Measurements from ENCODE around the gene DPM1.

The DPM1 gene

DNA sequence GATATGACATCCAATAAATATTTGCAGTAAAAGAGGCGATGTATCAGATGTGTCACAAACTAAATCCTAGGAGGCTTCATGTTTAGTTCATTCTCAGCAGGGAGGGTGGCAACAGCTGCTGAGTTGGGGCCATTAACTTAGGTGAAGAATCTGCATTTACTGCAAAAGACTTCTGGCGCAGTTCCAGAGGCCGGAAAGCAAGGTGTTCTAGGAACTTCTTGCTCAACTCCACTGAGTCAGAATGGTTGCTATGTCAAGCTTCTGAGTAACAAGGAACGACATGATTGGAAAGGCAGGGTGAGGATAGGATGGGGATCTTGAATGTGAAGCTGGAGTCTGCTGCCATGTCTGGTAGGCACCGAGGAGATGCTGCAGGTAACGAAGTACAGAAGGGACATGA lies 38.8 kb downstream of the DPM1 start:
- TF ChIP-seq JUND (IDR thresholded peaks at IDR 0.05; ENCODE audit: low read depth): no peak
- peak in 1 of 2 experiments; percentile 40 for DNase-seq (ENCODE audit: low read depth in 1 of 2, low spot score in 1 of 2)
- in situ Hi-C loops (cut with HindIII; ENCODE audit: low pct_unique_long_range_greater_than_20kb, low sequenced_read_pairs): no loop called here

- TF ChIP-seq JUND (IDR thresholded peaks at IDR 0.05; ENCODE audit: low read depth): no peak
- DNase-seq (ENCODE audit: low read depth in 1 of 2, low spot score in 1 of 2): no peak
- in situ Hi-C loops (cut with HindIII; ENCODE audit: low pct_unique_long_range_greater_than_20kb, low sequenced_read_pairs): no loop called here
Observed at GRCh38 chr20:50918403-50918802, 39.9 kb downstream of the DPM1 start.

DNA sequence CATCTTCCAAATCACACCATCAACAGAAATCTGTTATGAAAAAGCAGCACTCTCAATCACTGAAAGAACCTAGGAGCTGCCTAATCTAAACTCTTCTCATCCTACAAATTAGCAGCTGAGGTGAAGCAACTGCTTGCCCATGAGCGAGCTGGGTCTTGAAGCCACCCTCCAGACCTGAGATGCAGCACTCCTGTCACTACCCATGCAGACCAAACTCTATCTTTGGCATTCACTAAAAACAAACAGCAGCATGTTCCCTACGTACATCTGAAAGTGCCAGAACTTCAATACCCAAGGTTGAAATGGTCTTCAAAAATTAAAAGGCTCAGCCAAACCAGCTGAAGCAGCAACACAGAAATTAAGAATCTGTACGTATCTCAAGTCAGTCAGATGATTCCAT lies 41.4 kb downstream of the DPM1 start:
- in situ Hi-C loops (cut with HindIII; ENCODE audit: low pct_unique_long_range_greater_than_20kb, low sequenced_read_pairs): no loop called here
- TF ChIP-seq JUND (IDR thresholded peaks at IDR 0.05; ENCODE audit: low read depth): no peak
- DNase-seq (ENCODE audit: low read depth in 1 of 2, low spot score in 1 of 2): no peak

GRCh38 chr20:50916257-50916656 lies 42.1 kb downstream of the DPM1 start:
- in situ Hi-C loops (cut with HindIII; ENCODE audit: low pct_unique_long_range_greater_than_20kb, low sequenced_read_pairs): no loop called here
- TF ChIP-seq JUND (IDR thresholded peaks at IDR 0.05; ENCODE audit: low read depth): no peak
- peak in 1 of 2 experiments; percentile 60 for DNase-seq (ENCODE audit: low read depth in 1 of 2, low spot score in 1 of 2)

- no peak for TF ChIP-seq JUND (IDR thresholded peaks at IDR 0.05; ENCODE audit: low read depth)
- in situ Hi-C loops (cut with HindIII; ENCODE audit: low pct_unique_long_range_greater_than_20kb, low sequenced_read_pairs): no loop called here
- DNase-seq (ENCODE audit: low read depth in 1 of 2, low spot score in 1 of 2): no peak
Observed at GRCh38 chr20:50915424-50915823, 42.9 kb downstream of the DPM1 start.

DNA sequence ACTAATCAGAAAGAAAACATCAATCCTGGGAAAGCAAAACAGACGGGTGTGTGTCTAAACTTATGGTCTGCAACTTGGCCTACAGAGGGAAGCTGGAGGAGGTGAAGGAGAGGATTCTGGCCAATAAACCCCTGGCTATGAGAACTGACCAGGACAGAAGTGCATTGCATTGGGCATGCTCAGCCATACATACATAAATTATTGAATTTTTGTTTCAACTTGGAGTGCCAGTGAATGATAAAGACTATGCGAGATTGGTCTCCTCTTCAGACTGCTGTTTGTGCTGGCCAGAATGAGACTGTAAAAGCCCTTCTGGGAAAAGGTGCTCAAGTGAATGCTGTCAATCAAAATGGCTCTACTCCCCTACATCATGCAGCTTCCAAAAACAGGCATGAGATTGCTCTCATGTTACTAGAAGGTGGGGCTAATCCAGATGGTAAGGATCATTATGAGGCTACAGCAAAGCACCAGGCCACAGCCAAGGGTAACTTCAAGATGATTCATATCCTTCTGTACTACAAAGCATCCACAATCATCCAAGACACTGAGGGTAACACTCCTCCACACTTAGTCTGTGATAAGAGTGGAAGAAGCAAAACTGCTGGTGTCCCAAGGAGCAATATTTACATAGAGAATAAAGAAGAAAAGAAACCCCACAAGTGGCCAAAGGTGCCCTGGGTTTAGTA lies 44.5 kb downstream of the DPM1 start:
- in situ Hi-C loops (cut with HindIII; ENCODE audit: low pct_unique_long_range_greater_than_20kb, low sequenced_read_pairs): no loop called here
- DNase-seq (ENCODE audit: low read depth in 1 of 2, low spot score in 1 of 2): no peak
- no peak for TF ChIP-seq JUND (IDR thresholded peaks at IDR 0.05; ENCODE audit: low read depth)

GRCh38 chr20:50911716-50912115 lies 46.6 kb downstream of the DPM1 start:
- no peak for DNase-seq (ENCODE audit: low read depth in 1 of 2, low spot score in 1 of 2)
- no peak for TF ChIP-seq JUND (IDR thresholded peaks at IDR 0.05; ENCODE audit: low read depth)
- in situ Hi-C loops (cut with HindIII; ENCODE audit: low pct_unique_long_range_greater_than_20kb, low sequenced_read_pairs): no loop called here

GRCh38 chr20:50911030-50911429 lies 47.3 kb downstream of the DPM1 start:
- in situ Hi-C loops (cut with HindIII; ENCODE audit: low pct_unique_long_range_greater_than_20kb, low sequenced_read_pairs): no loop called here
- TF ChIP-seq JUND (IDR thresholded peaks at IDR 0.05; ENCODE audit: low read depth): no peak
- no peak for DNase-seq (ENCODE audit: low read depth in 1 of 2, low spot score in 1 of 2)

DNA sequence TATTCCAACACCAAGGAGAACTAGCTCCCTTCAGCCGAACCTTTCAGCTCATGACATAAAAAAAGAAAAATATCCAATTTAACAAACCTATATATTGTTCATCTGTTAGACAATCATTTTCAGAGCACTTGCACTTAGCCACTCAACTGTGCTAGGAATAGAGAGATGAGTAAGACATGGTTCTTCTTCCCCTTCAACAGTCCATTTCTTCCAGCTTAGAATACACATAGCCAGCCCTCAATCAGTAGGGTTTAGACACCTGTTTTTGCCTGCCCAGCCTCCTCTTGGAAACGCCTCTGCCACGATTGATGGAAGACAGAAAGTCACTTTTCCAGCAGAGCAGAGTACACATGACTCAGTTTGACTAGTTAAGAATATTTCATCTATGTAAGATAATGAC lies 48.9 kb downstream of the DPM1 start:
- no peak for DNase-seq (ENCODE audit: low read depth in 1 of 2, low spot score in 1 of 2)
- in situ Hi-C loops (cut with HindIII; ENCODE audit: low pct_unique_long_range_greater_than_20kb, low sequenced_read_pairs): no loop called here
- TF ChIP-seq JUND (IDR thresholded peaks at IDR 0.05; ENCODE audit: low read depth): no peak

GRCh38 chr20:50904067-50904570 lies 54.2 kb downstream of the DPM1 start:
- in situ Hi-C loops (cut with HindIII; ENCODE audit: low pct_unique_long_range_greater_than_20kb, low sequenced_read_pairs): no loop called here
- no peak for DNase-seq (ENCODE audit: low read depth in 1 of 2, low spot score in 1 of 2)
- TF ChIP-seq JUND (IDR thresholded peaks at IDR 0.05; ENCODE audit: low read depth): no peak

DNA sequence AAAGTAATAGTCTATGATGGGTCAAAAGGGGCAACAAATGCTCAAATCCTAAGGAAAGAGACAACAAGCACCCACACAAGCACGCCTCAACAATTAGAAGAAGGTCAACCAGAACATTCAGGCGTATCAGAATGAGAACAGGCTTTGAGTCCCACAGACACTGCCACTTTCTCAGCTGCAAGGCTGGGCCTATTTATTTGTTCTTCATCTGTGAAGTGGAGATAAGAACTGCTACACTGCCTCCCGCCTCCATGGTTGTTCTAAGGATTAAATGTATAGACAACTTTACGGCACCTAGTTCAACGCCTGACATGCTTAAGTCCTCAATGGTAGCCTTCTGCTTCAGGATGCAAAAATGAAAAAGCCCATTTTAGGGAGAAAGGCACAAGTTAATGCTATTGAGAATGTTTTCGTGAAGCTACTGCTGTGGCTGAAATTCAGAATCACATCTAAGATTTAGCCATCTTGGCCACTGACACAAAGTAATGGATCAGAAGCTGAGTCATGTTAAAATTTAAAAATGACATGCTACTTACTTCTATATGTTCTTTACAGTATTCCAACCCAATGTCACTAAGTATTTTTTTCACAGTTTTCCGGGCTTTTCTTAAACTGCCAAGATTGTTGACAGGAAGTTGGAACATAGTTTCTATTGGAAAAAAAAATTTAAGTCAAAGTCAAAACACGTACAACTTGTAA lies 54.8 kb downstream of the DPM1 start:
- DNase-seq (ENCODE audit: low read depth in 1 of 2, low spot score in 1 of 2): no peak
- in situ Hi-C loops (cut with HindIII; ENCODE audit: low pct_unique_long_range_greater_than_20kb, low sequenced_read_pairs): no loop called here
- TF ChIP-seq JUND (IDR thresholded peaks at IDR 0.05; ENCODE audit: low read depth): no peak

DNA sequence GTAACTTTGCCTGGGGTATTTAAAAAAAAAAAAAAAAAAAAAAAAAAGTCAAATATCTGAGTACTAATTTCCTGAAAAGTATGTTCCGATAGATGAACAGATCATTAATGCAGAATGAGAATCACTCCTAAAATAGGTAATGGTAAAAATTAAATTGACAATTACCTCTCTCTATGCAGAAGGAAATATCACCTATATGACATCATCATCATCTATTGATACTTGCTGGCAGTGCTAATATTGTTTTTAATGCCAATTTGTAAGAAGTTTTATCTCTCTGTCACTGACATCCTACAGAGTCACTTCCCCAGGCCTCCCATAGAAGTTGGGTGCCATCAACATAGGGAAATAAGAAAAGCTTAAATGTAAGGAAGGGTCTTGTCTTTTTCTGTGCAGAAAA lies 57.0 kb downstream of the DPM1 start:
- no peak for DNase-seq (ENCODE audit: low read depth in 1 of 2, low spot score in 1 of 2)
- in situ Hi-C loops (cut with HindIII; ENCODE audit: low pct_unique_long_range_greater_than_20kb, low sequenced_read_pairs): no loop called here
- TF ChIP-seq JUND (IDR thresholded peaks at IDR 0.05; ENCODE audit: low read depth): no peak

- in situ Hi-C loops (cut with HindIII; ENCODE audit: low pct_unique_long_range_greater_than_20kb, low sequenced_read_pairs): no loop called here
- DNase-seq (ENCODE audit: low read depth in 1 of 2, low spot score in 1 of 2): no peak
- TF ChIP-seq JUND (IDR thresholded peaks at IDR 0.05; ENCODE audit: low read depth): no peak
Observed at GRCh38 chr20:50900261-50900660, 58.1 kb downstream of the DPM1 start.
